Measurements from ENCODE around the gene NCOA1.
"Not testable (repeated sequence)": the region's sequence is repeated elsewhere in the genome, so short reads cannot be mapped to it uniquely, and the experiment has no call there.

Gene NCOA1

GRCh38 chr2:24650997-24651642 lies 160.1 kb downstream of the NCOA1 start:
- DNase-seq, result no peak

GRCh38 chr2:24651643-24652003 lies 160.6 kb downstream of the NCOA1 start:
- no peak for DNase-seq

GRCh38 chr2:24652265-24653182 lies 161.5 kb downstream of the NCOA1 start:
- DNase-seq, result peak; percentile 36

GRCh38 chr2:24657818-24658217 lies 166.8 kb downstream of the NCOA1 start:
- no peak for DNase-seq

GRCh38 chr2:24658531-24659202 lies 167.6 kb downstream of the NCOA1 start:
- no peak for DNase-seq

GRCh38 chr2:24659862-24660261 lies 168.8 kb downstream of the NCOA1 start:
- DNase-seq, result peak; percentile 58

GRCh38 chr2:24667542-24667941 lies 176.5 kb downstream of the NCOA1 start:
- no peak for DNase-seq

GRCh38 chr2:24671230-24671629 lies 180.2 kb downstream of the NCOA1 start:
- DNase-seq, result no peak

GRCh38 chr2:24672589-24672988 lies 181.5 kb downstream of the NCOA1 start:
- DNase-seq, result no peak

- peak; percentile 14 for DNase-seq
Observed at GRCh38 chr2:24675338-24675737, 184.3 kb downstream of the NCOA1 start.

- DNase-seq, result no peak
Observed at GRCh38 chr2:24676493-24676892, 185.4 kb downstream of the NCOA1 start.

- not testable (repeated sequence) for DNase-seq
Observed at GRCh38 chr2:24678066-24678465, 187.0 kb downstream of the NCOA1 start.

- DNase-seq, result no peak
Observed at GRCh38 chr2:24680196-24680595, 189.1 kb downstream of the NCOA1 start.

GRCh38 chr2:24682304-24682703 lies 191.2 kb downstream of the NCOA1 start:
- DNase-seq, result no peak

- no peak for DNase-seq
Observed at GRCh38 chr2:24683408-24683807, 192.4 kb downstream of the NCOA1 start.

- peak; percentile 63 for DNase-seq
Observed at GRCh38 chr2:24690524-24690923, 199.5 kb downstream of the NCOA1 start.

GRCh38 chr2:24691806-24692205 lies 200.8 kb downstream of the NCOA1 start:
- no peak for DNase-seq

GRCh38 chr2:24697792-24698191 lies 206.7 kb downstream of the NCOA1 start:
- no peak for DNase-seq

- DNase-seq, result no peak
Observed at GRCh38 chr2:24702800-24703199, 211.7 kb downstream of the NCOA1 start.

GRCh38 chr2:24704692-24705091 lies 213.6 kb downstream of the NCOA1 start:
- no peak for DNase-seq

GRCh38 chr2:24707143-24707542 lies 216.1 kb downstream of the NCOA1 start:
- DNase-seq, result no peak

GRCh38 chr2:24708537-24709152 lies 217.6 kb downstream of the NCOA1 start:
- DNase-seq, result no peak

GRCh38 chr2:24710806-24711205 lies 219.8 kb downstream of the NCOA1 start:
- DNase-seq, result no peak

All from NCI-H2171 treated with DMSO at 0.1 percent for 48 hours (cell line).